HL-60 (cell line): ENCODE data around the gene SMG7.

Source experiments
- DNase-seq, 2 experiments: peaks; one replicate each; pipeline ENCODE4 v3.0.0-alpha.2; 2010 to 2020; ENCODE audit warnings: low read depth in 1 of 2, low spot score in 1 of 2
- H3K27ac ChIP-seq: fragments of 250-450 bp; sonication (Bioruptor Pico); replicated peaks from 2 replicates; pipeline ENCODE4 v1.5.1; 2020; ENCODE audit warnings: mild to moderate bottlenecking, moderate library complexity
- H3K27me3 ChIP-seq: fragments of 250-450 bp; sonication (Bioruptor Pico); 2 replicates; pipeline ENCODE4 v1.5.1; 2021; ENCODE audit warnings: mild to moderate bottlenecking, moderate library complexity; ENCODE audit not compliant: insufficient read depth, poor library complexity, severe bottlenecking
- H3K4me3 ChIP-seq: replicated peaks from 2 replicates; pipeline ENCODE4 v1.5.1; 2011; ENCODE audit warnings: mild to moderate bottlenecking, control low read depth, low read length; ENCODE audit not compliant: insufficient read depth
- GABPA ChIP-seq: IDR thresholded peaks from 2 replicates; pipeline ENCODE4 v1.6.1; 2012; ENCODE audit warnings: low read depth
- POLR2AphosphoS5 ChIP-seq: IDR thresholded peaks from 2 replicates; pipeline ENCODE4 v1.6.1; 2012; ENCODE audit warnings: low read depth
- SPI1 ChIP-seq: IDR thresholded peaks from 2 replicates; pipeline ENCODE4 v1.6.1; 2012; ENCODE audit warnings: low read depth, mild to moderate bottlenecking, borderline replicate concordance
- TF ChIP-seq, protein P1 (sequence below): IDR thresholded peaks from 2 replicates; pipeline ENCODE4 v1.6.1; 2012; ENCODE audit warnings: low read depth; ENCODE audit not compliant: insufficient replicate concordance
- TF ChIP-seq, protein P2 (sequence below): IDR thresholded peaks from one replicate; pipeline ENCODE4 v1.5.1; 2011; ENCODE audit warnings: low read length, control low read depth, inconsistent platforms; ENCODE audit not compliant: insufficient read depth

The SMG7 gene

DNA sequence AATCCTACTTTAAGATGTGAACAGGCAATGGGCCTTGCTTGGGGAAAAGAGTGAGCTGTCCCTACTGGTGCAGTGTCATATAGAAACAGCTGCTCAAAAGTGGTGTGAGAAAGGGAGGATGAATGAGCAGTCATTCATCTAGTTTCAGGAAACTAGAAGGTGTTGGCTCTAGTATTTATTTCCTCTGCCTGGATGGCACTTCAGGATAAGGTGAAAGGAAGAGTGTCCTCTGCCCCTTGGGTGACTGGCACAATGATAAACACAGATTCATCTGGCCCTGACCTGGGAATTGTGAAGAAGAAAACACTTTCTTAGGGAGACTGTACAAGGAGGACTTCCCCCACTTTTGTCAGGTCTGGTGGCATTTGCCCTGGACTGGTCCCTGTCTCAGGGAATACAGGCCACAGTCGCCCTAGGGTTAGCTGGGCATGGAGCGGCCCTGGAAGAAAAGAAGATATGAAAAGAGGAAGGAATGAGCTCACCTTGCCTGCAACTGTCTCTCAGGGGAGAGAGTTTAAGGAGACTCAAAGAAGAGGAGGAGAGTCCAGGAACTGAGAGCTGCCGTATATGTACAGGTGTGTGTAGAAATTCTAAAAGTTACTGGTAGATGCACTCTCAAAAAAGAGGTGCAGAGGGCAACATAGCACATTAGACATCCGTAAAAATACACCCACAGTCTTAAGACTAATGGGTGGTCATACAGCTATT lies 40.3 kb upstream of the SMG7 start:
- no peak overlapping the region for H3K4me3 ChIP-seq
- TF ChIP-seq GABPA (no peak), POLR2AphosphoS5 (no peak), SPI1 (no peak)
- TF ChIP-seq, protein P1, sequence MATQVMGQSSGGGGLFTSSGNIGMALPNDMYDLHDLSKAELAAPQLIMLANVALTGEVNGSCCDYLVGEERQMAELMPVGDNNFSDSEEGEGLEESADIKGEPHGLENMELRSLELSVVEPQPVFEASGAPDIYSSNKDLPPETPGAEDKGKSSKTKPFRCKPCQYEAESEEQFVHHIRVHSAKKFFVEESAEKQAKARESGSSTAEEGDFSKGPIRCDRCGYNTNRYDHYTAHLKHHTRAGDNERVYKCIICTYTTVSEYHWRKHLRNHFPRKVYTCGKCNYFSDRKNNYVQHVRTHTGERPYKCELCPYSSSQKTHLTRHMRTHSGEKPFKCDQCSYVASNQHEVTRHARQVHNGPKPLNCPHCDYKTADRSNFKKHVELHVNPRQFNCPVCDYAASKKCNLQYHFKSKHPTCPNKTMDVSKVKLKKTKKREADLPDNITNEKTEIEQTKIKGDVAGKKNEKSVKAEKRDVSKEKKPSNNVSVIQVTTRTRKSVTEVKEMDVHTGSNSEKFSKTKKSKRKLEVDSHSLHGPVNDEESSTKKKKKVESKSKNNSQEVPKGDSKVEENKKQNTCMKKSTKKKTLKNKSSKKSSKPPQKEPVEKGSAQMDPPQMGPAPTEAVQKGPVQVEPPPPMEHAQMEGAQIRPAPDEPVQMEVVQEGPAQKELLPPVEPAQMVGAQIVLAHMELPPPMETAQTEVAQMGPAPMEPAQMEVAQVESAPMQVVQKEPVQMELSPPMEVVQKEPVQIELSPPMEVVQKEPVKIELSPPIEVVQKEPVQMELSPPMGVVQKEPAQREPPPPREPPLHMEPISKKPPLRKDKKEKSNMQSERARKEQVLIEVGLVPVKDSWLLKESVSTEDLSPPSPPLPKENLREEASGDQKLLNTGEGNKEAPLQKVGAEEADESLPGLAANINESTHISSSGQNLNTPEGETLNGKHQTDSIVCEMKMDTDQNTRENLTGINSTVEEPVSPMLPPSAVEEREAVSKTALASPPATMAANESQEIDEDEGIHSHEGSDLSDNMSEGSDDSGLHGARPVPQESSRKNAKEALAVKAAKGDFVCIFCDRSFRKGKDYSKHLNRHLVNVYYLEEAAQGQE, result no peak
- TF ChIP-seq, protein P2, sequence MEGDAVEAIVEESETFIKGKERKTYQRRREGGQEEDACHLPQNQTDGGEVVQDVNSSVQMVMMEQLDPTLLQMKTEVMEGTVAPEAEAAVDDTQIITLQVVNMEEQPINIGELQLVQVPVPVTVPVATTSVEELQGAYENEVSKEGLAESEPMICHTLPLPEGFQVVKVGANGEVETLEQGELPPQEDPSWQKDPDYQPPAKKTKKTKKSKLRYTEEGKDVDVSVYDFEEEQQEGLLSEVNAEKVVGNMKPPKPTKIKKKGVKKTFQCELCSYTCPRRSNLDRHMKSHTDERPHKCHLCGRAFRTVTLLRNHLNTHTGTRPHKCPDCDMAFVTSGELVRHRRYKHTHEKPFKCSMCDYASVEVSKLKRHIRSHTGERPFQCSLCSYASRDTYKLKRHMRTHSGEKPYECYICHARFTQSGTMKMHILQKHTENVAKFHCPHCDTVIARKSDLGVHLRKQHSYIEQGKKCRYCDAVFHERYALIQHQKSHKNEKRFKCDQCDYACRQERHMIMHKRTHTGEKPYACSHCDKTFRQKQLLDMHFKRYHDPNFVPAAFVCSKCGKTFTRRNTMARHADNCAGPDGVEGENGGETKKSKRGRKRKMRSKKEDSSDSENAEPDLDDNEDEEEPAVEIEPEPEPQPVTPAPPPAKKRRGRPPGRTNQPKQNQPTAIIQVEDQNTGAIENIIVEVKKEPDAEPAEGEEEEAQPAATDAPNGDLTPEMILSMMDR, result no peak
- no peak for DNase-seq

DNA sequence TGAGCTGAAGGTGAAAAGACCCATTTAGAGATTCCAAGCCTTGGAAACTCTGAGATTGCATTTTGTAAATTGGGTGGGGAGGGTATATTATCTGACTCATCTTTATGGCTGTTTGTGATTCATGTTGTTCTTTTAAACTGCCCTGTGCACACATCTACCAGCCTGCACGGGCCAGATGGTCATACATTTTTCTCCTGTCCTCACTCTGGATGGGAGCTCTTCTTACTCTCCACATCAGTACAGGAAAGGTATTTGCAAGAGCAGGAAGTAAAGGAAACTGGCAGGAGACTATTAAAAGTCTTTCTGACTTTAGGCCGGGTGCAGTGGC lies 39.8 kb upstream of the SMG7 start:
- TF ChIP-seq, protein P2, result no peak
- no peak for TF ChIP-seq GABPA
- TF ChIP-seq, protein P1, result no peak
- TF ChIP-seq SPI1, result no peak
- no peak for TF ChIP-seq POLR2AphosphoS5
- Histone ChIP-seq H3K4me3 (no peak overlapping the region), H3K27me3 (peaks cover 3% of the 10 kb centered on the region), H3K27ac (no peak overlapping the region)
- DNase-seq, result no peak

More for the DNA sequence above, 40.3 kb upstream of the SMG7 start:
- Histone ChIP-seq H3K27me3 (peaks cover 3% of the 10 kb centered on the region), H3K27ac (no peak overlapping the region)

DNA sequence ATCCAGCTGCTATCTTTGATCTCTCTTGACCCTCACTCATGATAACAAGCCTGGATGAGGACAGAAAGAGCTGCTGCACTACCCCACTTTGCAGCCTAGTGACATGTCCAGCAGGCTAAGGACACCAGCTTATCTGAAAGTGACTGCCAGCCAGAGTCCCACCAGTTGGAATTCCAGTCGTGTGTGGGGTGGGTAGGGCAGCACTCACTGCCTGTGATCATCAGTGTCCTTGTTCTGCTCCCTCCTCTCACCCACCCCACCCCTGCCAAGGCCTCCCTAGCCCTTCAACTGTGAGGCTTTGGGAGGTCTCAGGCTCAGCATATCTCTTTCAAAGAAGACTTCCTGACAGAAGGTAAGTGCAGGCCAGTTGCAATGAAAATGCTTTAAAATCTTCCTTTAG lies 38.6 kb upstream of the SMG7 start:
- no peaks in the 10 kb centered on the region for H3K27me3 ChIP-seq
- TF ChIP-seq, protein P2, result no peak
- TF ChIP-seq GABPA, result no peak
- TF ChIP-seq SPI1, result no peak
- TF ChIP-seq, protein P1, result no peak
- no peak for TF ChIP-seq POLR2AphosphoS5
- H3K27ac ChIP-seq, result no peak overlapping the region
- H3K4me3 ChIP-seq, result no peak overlapping the region
- no peak for DNase-seq
